Bladder microvascular endothelial cell (primary cell): ENCODE results near the gene COG4. TPM values are rescaled to one million over a fixed set of nuclear protein-coding genes. Genes with fewer than 3 reads are reported as not detected.

Source experiments
- total RNA-seq: library from RNA; depleted of rRNA; stranded (reverse); fragments of >200 nt; gene quantifications from 2 replicates; pipeline ENCODE4 v1.2.3, GENCODE V29; 2014

Gene COG4
- total RNA-seq, result 87.1 and 89.4 TPM in 2 replicates

DNA sequence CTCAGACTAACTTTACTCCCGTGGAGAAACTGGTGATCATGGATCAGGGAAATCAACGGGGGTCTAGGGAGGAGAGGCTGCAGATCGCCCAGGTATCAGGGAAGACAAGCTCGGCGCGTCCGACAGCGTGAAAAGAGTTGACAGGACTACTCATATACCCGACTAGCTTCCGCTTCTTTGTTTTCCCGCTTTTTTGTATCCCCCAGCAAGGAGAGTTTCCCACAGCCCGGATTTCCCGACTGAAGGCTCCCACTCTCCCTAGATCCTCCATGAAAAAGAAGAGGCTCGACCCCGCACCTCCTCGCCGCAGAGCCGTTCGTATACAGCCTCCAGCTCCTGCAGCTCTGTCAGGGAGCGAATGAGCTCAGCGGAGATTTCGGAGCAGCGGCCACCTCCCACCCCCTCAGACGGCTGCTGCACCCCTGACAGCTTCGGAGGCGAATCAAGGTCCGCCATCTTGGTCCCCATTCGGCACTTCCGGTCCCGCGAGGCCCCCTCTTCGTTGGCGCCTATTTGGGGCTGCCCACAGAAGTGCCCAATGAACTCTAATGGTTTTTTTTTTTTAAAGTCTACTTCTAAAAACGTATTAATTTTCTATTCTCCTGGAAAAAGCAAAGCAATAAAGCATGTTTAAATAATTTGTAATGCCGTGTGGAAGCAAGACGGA lies at the start of gene COG4:
TSS of gene COG4 (minus strand) at position 479 of the 667 bp plus-strand sequence. CDS start at position 468, 11 bp downstream.

GRCh38 chr16:70523743-70524398 lies 517 bp upstream of the COG4 start, which contains the start of gene SF3B3:
Gene SF3B3, plus strand, starts transcription at chr16:70523816. Its CDS starts 2,841 bp downstream, at chr16:70526657.

DNA sequence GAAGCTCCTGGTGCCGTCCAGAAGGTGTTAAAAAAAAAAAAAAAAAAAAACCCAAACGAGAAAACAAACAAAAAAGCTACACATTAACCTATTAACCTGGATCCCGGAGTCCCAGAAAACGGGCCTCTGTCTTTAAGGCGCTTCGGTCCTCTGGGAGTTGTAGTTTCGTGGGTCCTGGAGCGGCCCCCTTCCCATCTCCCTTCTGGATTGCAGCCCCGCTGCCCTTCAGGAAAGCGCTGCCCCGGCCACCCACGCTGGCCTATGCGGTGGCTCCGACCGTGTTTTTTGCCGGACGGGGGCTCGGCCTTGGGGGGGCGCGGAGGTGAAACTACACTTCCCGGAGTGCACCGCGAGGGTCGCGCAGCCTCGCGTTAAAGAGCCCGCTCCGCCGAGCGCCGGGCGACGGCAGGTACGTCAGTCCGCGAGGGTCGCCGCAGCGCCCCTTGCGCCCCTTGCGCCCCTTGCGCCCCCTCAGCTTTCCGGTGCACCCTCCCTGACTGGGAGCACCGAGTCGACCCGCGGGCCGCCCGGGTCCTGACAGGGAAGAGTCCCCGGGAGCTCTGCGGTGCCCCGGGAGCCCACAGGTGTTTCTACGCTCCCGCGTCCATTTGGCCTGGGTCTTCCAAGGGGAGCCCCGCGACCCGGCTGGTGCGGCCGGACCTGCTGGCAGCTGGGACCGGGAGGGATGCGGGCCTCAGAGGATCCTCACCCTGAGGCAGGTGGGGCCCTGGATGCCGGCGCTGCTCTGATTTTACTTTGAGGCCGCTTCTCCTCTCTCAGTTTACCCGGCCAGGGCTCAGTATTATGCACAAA lies 68.9 kb downstream of the COG4 start, which contains the start of gene FCSK:
TSS of gene FCSK (plus strand) at position 374 of the 813 bp plus-strand sequence. CDS start 8,596 bp downstream, outside the sequence.

DNA sequence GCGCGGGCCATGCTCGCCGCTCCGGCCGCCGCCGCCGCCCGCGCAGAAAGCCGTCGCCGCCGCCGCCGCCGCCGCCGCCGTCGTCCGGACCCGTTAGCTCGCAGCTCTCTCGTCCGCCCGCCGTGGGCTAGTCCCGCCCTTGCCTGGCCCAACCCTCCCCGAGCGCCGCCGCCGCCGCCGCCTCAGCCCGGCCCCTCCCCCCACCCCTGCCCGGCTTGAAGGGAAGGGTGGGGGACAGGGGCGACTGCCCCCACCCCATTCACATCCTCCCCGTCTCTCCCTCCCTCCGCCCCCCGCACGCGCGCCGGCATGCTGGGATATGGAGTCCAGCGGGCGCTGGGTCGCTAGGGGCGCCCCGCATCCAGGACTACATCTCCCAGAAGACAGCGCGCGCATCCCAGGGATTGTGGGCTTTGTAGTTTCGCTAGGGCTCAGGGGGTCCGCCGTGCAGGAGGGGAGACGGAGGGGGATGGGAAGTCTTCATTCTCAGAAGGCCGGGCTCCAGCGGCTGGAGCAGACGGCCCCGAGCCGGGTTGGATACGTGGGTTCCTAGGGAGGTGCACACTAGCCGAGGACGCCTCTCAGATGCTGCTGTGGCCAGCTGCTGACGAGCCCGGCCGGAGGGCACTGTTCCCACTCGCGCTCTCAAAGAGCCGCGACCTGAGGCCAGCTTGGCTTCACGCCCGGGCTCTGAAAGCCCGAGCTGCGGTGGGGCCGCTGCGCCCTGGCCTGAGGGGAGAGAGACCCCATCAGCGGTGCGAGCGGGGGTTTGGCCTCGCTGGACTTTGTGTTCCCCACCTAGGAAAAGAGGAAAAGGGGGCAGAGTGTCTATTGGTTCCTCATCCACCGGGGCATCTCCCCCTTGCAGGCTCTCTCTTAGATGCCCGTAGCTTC lies 84.1 kb downstream of the COG4 start, which contains the start of gene ST3GAL2:
TSS of gene ST3GAL2 (minus strand) at position 132 of the 894 bp plus-strand sequence. CDS start 40,570 bp downstream, outside the sequence.

Other genes starting within 250 kb of the COG4 start
- 88.9 and 139 TPM in 2 replicates for gene AARS1, start 234.0 kb downstream of the COG4 start, total RNA-seq
- 22.7 TPM in 2 replicates for gene DDX19B, start 224.4 kb downstream of the COG4 start, total RNA-seq
- gene DDX19A, start 176.7 kb downstream of the COG4 start, total RNA-seq, result 23.5 and 46.7 TPM in 2 replicates
- gene ST3GAL2, start 84.5 kb downstream of the COG4 start, total RNA-seq, result 32.7 and 59.7 TPM in 2 replicates
- gene FCSK, start 69.0 kb downstream of the COG4 start, total RNA-seq, result 7.6 and 12.0 TPM in 2 replicates
- 39.0 and 148 TPM in 2 replicates for gene SF3B3, start 262 bp upstream of the COG4 start, total RNA-seq
- gene IL34, start 123.0 kb upstream of the COG4 start, total RNA-seq, result 1.3 and 14.3 TPM in 2 replicates
- 15.7 and 36.9 TPM in 2 replicates for gene MTSS2, start 162.5 kb upstream of the COG4 start, total RNA-seq